ENCODE measurements around the gene RALGAPA2. TPM values are rescaled to one million over a fixed set of nuclear protein-coding genes. Genes with fewer than 3 reads are reported as not detected.
A peak's percentile ranks its signal among the peaks of the same experiment; 100 is the strongest.

RALGAPA2 gene
- polyA plus RNA-seq, 1 of the 3 experiments (the other 2 are of a cell fraction), result 1.0 TPM

- Histone ChIP-seq H3K4me3 (ENCODE audit: low read depth in 2 of 2, low read length in 1 of 2) (no peak overlapping the region), H3K79me2 (ENCODE audit: insufficient read depth) (no peaks in the 10 kb centered on the region), H4K20me1 (ENCODE audit: insufficient read depth) (no peaks in the 10 kb centered on the region), H3K27ac (ENCODE audit: low read depth in 2 of 2, low read length in 1 of 2) (no peak overlapping the region), H3K9ac (no peak overlapping the region), H3F3A (replicated peaks; ENCODE audit: insufficient read depth) (no peaks in the 10 kb centered on the region), H2AFZ (ENCODE audit: low read depth) (no peak overlapping the region), H3K4me1 (ENCODE audit: control insufficient read depth in 1 of 2, insufficient read depth in 2 of 2, low read depth in 1 of 2, low read length in 1 of 2) (peaks cover 0 to 17% of the 10 kb centered on the region in 2 experiments; a peak in 2 of 4 replicates), H3K9me2 (no peaks in the 10 kb centered on the region), H3K9me3 (no peaks in the 10 kb centered on the region), H3K36me3 (replicated peaks in 1 of 2; ENCODE audit: control insufficient read depth in 1 of 2, insufficient read depth in 2 of 2, low read length in 1 of 2) (peaks cover 0 to 4% of the 10 kb centered on the region in 2 experiments), H3K4me2 (no peak overlapping the region), H3K27me3 (ENCODE audit: insufficient read depth) (no peaks in the 10 kb centered on the region)
- peak; percentile 30 for DNase-seq
- 92% methylated on average over 14 of the region's 14 CpGs for WGBS (ENCODE audit: low lambda C conversion rate)
- 0 out of 2 replicates have a peak, but pooled peaks have one; percentile 14 for TF ChIP-seq GATA2 (CRISPR knock-in tag; IDR thresholded peaks at IDR 0.05)
- TF ChIP-seq EP300 (IDR thresholded peaks at IDR 0.05; ENCODE audit: borderline replicate concordance in 1 of 2, low read depth in 1 of 2, low read length in 1 of 2), result peak in 1 of 2 experiments; percentile 41; a peak in 1 of 4 replicates
- no peak for TF ChIP-seq CHD2 (IDR thresholded peaks at IDR 0.05; ENCODE audit: low read length, partially characterized antibody)
- TF ChIP-seq USF2 (IDR thresholded peaks at IDR 0.05; ENCODE audit: borderline replicate concordance, low read depth, low read length), result no peak
- TF ChIP-seq EZH2phosphoT487 (IDR thresholded peaks at IDR 0.05; ENCODE audit: borderline replicate concordance, low read depth), result no peak
- POLR2A ChIA-PET, result no interaction called here
- CTCF ChIA-PET, result interaction anchor here (0.9 to 1.0 kb wide), 2 partner anchors 29 to 102 kb away, joined by 3 to 4 read pairs; no protein-coding TSS in a partner anchor
These were observed 219.7 kb downstream of the RALGAPA2 start for GRCh38 chr20:20492521-20493332.

GRCh38 chr20:20491784-20492264 lies 220.6 kb downstream of the RALGAPA2 start:
- Histone ChIP-seq H3F3A (replicated peaks; ENCODE audit: insufficient read depth) (no peaks in the 10 kb centered on the region), H3K4me2 (no peak overlapping the region), H3K9ac (no peak overlapping the region), H3K9me3 (no peaks in the 10 kb centered on the region), H3K27me3 (ENCODE audit: insufficient read depth) (no peaks in the 10 kb centered on the region), H2AFZ (ENCODE audit: low read depth) (no peak overlapping the region), H3K4me3 (ENCODE audit: low read depth in 2 of 2, low read length in 1 of 2) (no peak overlapping the region), H3K27ac (ENCODE audit: low read depth in 2 of 2, low read length in 1 of 2) (no peak overlapping the region), H3K4me1 (ENCODE audit: control insufficient read depth in 1 of 2, insufficient read depth in 2 of 2, low read depth in 1 of 2, low read length in 1 of 2) (peaks cover 0 to 17% of the 10 kb centered on the region in 2 experiments; a peak in 2 of 4 replicates), H3K36me3 (replicated peaks in 1 of 2; ENCODE audit: control insufficient read depth in 1 of 2, insufficient read depth in 2 of 2, low read length in 1 of 2) (peaks cover 0 to 2% of the 10 kb centered on the region in 2 experiments), H4K20me1 (ENCODE audit: insufficient read depth) (no peaks in the 10 kb centered on the region), H3K9me2 (no peaks in the 10 kb centered on the region), H3K79me2 (ENCODE audit: insufficient read depth) (no peaks in the 10 kb centered on the region)
- ChIA-PET CTCF (interaction anchor here (0.7 kb wide), 1 partner anchor 66 kb away, joined by 3 read pairs; no protein-coding TSS in a partner anchor), POLR2A (no interaction called here)
- no peak for TF ChIP-seq RAD21 (IDR thresholded peaks at IDR 0.05; ENCODE audit: low read length)
- no peak for DNase-seq
- 92% methylated on average over 5 of the region's 5 CpGs for WGBS (ENCODE audit: low lambda C conversion rate)
